HCT116 (cell line): ENCODE results near the gene DIPK1B. TPM values are rescaled to one million over a fixed set of nuclear protein-coding genes. Genes with fewer than 3 reads are reported as not detected.
"Not testable (repeated sequence)": the region's sequence is repeated elsewhere in the genome, so short reads cannot be mapped to it uniquely, and the experiment has no call there.

Source experiments
- ATAC-seq: fragments of 200-7000 bp; cut with Tn5 transposase; 2 replicates; pipeline ENCODE4 v1.9.1; 2020; ENCODE audit warnings: mild to moderate bottlenecking, moderate library complexity
- BruUV-seq: library from RNA; stranded (reverse); fragments of 400-500 nt; replicated peaks from 2 replicates; lab custom pipeline; 2021; lab: Mats Ljungman, UMichigan
- CTCF ChIA-PET: fragments of 300-600 bp; sonication (Branson Sonifier 250); formaldehyde crosslinking; loops from one replicate; lab custom pipeline; 2021; ENCODE audit warnings: antibody characterized with exemption; lab: Charles Lee
- POLR2A ChIA-PET: fragments of 300-600, 350-600 bp; sonication (Branson Sonifier 250); formaldehyde crosslinking; loops from one replicate; lab custom pipeline; 2021; ENCODE audit warnings: antibody characterized with exemption; lab: Charles Lee
- RAD21 ChIA-PET, 2 experiments: fragments of 300-600 bp; sonication (Branson Sonifier 250); formaldehyde crosslinking; loops; one replicate each; lab custom pipeline; 2023; ENCODE audit warnings: low total read pairs in 2 of 2; ENCODE audit not compliant: uncharacterized antibody in 2 of 2, unreplicated experiment in 2 of 2, low non-redundant PET in 1 of 2; lab: Charles Lee
- DNase-seq: peaks from one replicate; pipeline ENCODE4 v3.0.0-alpha.2; 2010; ENCODE audit warnings: low read depth, low spot score
- H2AFZ ChIP-seq: fragments of 200-600 bp; shearing (Covaris generic), sonication (generic); 2 replicates; pipeline ENCODE4 v1.6.1; 2017; ENCODE audit warnings: low read depth, mixed run types, mixed read lengths, antibody characterized with exemption, low read length; ENCODE audit not compliant: poor library complexity, severe bottlenecking
- H3K27ac ChIP-seq: 2 replicates; pipeline ENCODE4 v1.5.1; 2012; ENCODE audit warnings: low read depth, low read length
- H3K27me3 ChIP-seq: fragments of 200-600 bp; sonication (generic); 2 replicates; pipeline ENCODE4 v1.6.1; 2016; ENCODE audit warnings: mixed run types, low read length, mixed read lengths; ENCODE audit not compliant: insufficient read depth
- H3K36me3 ChIP-seq, 2 experiments: fragments of 200-500 bp in 1 of 2; fragments of 200-600 bp in 1 of 2; sonication (Bioruptor generic) in 1 of 2; sonication (generic) in 1 of 2; 2 replicates each; pipeline versions ENCODE4 v1.5.1 to v1.6.1; 2014 to 2016; ENCODE audit warnings: low read length in 2 of 2, inconsistent platforms in 1 of 2, mixed read lengths in 1 of 2, mixed run types in 1 of 2; ENCODE audit not compliant: insufficient read depth in 2 of 2, control insufficient read depth in 1 of 2
- H3K4me1 ChIP-seq, 2 experiments: fragments of 200-600 bp in 1 of 2; sonication (generic) in 1 of 2; 2 replicates each; pipeline versions ENCODE4 v1.5.1 to v1.6.1; 2012 to 2017; ENCODE audit warnings: low read length in 2 of 2, inconsistent platforms in 1 of 2, mild to moderate bottlenecking in 1 of 2, mixed read lengths in 1 of 2, mixed run types in 1 of 2, moderate library complexity in 1 of 2; ENCODE audit not compliant: insufficient read depth in 2 of 2, control insufficient read depth in 1 of 2
- H3K4me2 ChIP-seq: fragments of 200-600 bp; sonication (generic); 2 replicates; pipeline ENCODE4 v1.6.1; 2017; ENCODE audit warnings: mixed run types, low read length, mixed read lengths
- H3K4me3 ChIP-seq, 2 experiments: fragments of 200-600 bp in 1 of 2; sonication (generic) in 1 of 2; replicated peaks in 1 of 2; 2 replicates each; pipeline ENCODE4 v1.5.1; 2011 to 2016; ENCODE audit warnings: low read length in 2 of 2, control low read depth in 1 of 2, low read depth in 1 of 2, mild to moderate bottlenecking in 1 of 2, mixed read lengths in 1 of 2, mixed run types in 1 of 2
- H3K79me2 ChIP-seq: fragments of 200-600 bp; sonication (generic); 2 replicates; pipeline ENCODE4 v1.6.1; 2017; ENCODE audit warnings: mild to moderate bottlenecking, mixed run types, low read length, moderate library complexity, mixed read lengths; ENCODE audit not compliant: insufficient read depth
- H3K9ac ChIP-seq: fragments of 200-600 bp; sonication (generic); 2 replicates; pipeline ENCODE4 v1.6.1; 2016; ENCODE audit warnings: low read length, mixed read lengths
- H3K9me2 ChIP-seq: fragments of 200-600 bp; sonication (generic), shearing (Covaris generic); 2 replicates; pipeline ENCODE4 v1.6.1; 2017; ENCODE audit warnings: mixed run types, mild to moderate bottlenecking, moderate library complexity; ENCODE audit not compliant: insufficient read depth
- H3K9me3 ChIP-seq, 2 experiments: fragments of 200-500 bp in 1 of 2; fragments of 200-600 bp in 1 of 2; sonication (Bioruptor generic) in 1 of 2; sonication (generic) in 1 of 2; 2 replicates each; pipeline ENCODE4 v1.6.1; 2014 to 2017; ENCODE audit warnings: low read length in 2 of 2, mixed read lengths in 2 of 2, inconsistent platforms in 1 of 2, low read depth in 1 of 2, mild to moderate bottlenecking in 1 of 2, mixed run types in 1 of 2, moderate library complexity in 1 of 2; ENCODE audit not compliant: control insufficient read depth in 1 of 2, insufficient read depth in 1 of 2
- H4K20me1 ChIP-seq: fragments of 200-600 bp; sonication (generic), shearing (Covaris generic); 2 replicates; pipeline ENCODE4 v1.6.1; 2017; ENCODE audit warnings: mixed run types, mild to moderate bottlenecking, moderate library complexity; ENCODE audit not compliant: insufficient read depth
- CBX3 ChIP-seq: IDR thresholded peaks from 2 replicates; pipeline ENCODE4 v1.6.1; 2012; ENCODE audit warnings: low read depth
- EZH2phosphoT487 ChIP-seq: fragments of 200-600 bp; IDR thresholded peaks from 2 replicates; pipeline ENCODE4 v1.6.1; 2018; ENCODE audit warnings: antibody characterized with exemption, borderline replicate concordance
- FOSL1 ChIP-seq: IDR thresholded peaks from 2 replicates; pipeline ENCODE4 v1.6.1; 2012; ENCODE audit warnings: low read depth
- JUND ChIP-seq: IDR thresholded peaks from 2 replicates; pipeline ENCODE4 v1.6.1; 2012
- RAD21 ChIP-seq: IDR thresholded peaks from 2 replicates; pipeline ENCODE4 v1.6.1; 2012; ENCODE audit warnings: low read depth, mild to moderate bottlenecking
- REST ChIP-seq: IDR thresholded peaks from 2 replicates; pipeline ENCODE4 v1.6.1; 2012; ENCODE audit warnings: low read depth
- SIN3A ChIP-seq: IDR thresholded peaks from 2 replicates; pipeline ENCODE4 v1.6.1; 2012; ENCODE audit warnings: low read depth
- SP1 ChIP-seq: IDR thresholded peaks from 2 replicates; pipeline ENCODE4 v1.6.1; 2012; ENCODE audit warnings: low read depth
- YY1 ChIP-seq: IDR thresholded peaks from 2 replicates; pipeline ENCODE4 v1.6.1; 2011; ENCODE audit warnings: low read length, low read depth, moderate library complexity, mild to moderate bottlenecking; ENCODE audit not compliant: insufficient replicate concordance; ENCODE audit errors: extremely low read depth
- ZNF274 ChIP-seq: fragments of 200-500 bp; sonication (Bioruptor generic); IDR thresholded peaks from 2 replicates; pipeline ENCODE4 v1.6.1; 2014; ENCODE audit warnings: mild to moderate bottlenecking, low read depth, low read length, inconsistent platforms
- intact Hi-C: fragments of 100-400 bp; cut with micrococcal nuclease; formaldehyde crosslinking; loops from 2 replicates; pipeline ENCODE4 v1.10.0; 2022
- total RNA-seq: library from RNA; stranded (reverse); gene quantifications from one replicate; pipeline ENCODE4 v1.2.1, GENCODE V29; 2021; ENCODE audit not compliant: unreplicated experiment
- TF ChIP-seq, protein P1 (sequence below), 3 experiments: fragments of 200-600 bp in 1 of 3; sonication (generic) in 1 of 3; IDR thresholded peaks in 2 of 3; conservative IDR thresholded peaks in 1 of 3; 2 replicates each; pipeline ENCODE4 v1.5.1; 2012 to 2017; ENCODE audit warnings: low read depth in 2 of 3, low read length in 2 of 3, antibody characterized with exemption in 1 of 3, borderline replicate concordance in 1 of 3, control low read depth in 1 of 3, mild to moderate bottlenecking in 1 of 3, mixed read lengths in 1 of 3, mixed run types in 1 of 3, moderate library complexity in 1 of 3; ENCODE audit not compliant: insufficient read depth in 1 of 3

DIPK1B gene
- total RNA-seq, 1 experiment from 2014 or later, result 15.6 TPM

DNA sequence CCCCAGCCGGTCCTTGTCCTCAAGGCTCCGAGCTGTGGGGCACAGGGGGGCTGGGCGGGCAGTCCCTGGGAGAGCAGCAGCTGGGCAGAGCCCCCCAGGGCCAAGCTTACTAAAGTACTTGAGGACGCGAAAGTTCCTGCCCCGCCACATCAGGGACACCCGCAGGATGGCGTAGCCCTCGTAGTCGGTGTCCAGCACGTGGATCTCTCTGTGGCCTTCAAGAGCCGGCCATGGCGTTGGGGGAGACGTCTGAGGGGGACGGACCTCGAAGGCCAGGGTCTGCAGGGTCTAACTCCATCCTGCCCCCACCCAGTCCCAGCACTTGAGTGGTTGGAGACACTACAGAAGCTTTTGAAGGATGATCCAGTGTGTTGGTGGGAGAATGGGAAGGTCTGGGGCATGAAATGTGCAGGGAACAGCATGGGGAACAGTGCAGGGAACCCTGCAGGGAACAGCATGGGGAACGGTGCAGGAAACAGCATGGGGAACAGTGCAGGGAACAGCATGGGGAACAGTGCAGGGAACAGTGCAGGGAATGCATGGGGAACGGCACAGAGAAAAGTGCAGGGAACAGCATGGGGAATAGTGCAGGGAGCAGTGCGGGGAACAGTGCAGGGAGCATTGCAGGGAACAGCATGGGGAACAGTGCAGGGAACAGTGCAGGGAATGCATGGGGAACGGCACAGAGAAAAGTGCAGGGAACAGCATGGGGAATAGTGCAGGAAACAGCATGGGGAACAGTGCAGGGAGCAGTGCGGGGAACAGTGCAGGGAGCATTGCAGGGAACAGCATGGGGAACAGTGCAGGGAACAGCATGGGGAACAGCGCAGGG lies 43.1 kb downstream of the DIPK1B start:
- RAD21 ChIA-PET, H3K9ac ChIP-seq, H3K27me3 ChIP-seq, H3K4me1 ChIP-seq, BruUV-seq, intact Hi-C loops, ATAC-seq, H3K4me2 ChIP-seq, H2AFZ ChIP-seq, H4K20me1 ChIP-seq, H3K9me2 ChIP-seq, DNase-seq, H3K36me3 ChIP-seq, H3K27ac ChIP-seq, H3K4me3 ChIP-seq, POLR2A ChIA-PET, H3K79me2 ChIP-seq: not testable (repeated sequence)
- peaks cover 4 to 22% of the 10 kb centered on the region in 2 experiments; a peak in 3 of 4 replicates for H3K9me3 ChIP-seq
- CTCF ChIA-PET, result interaction anchor here (1.4 kb wide), 1 partner anchor 62 kb away, joined by 4 read pairs; no protein-coding TSS in a partner anchor
- TF ChIP-seq CBX3, result peak; percentile 68; the same call in 1 of the 2 replicates

DNA sequence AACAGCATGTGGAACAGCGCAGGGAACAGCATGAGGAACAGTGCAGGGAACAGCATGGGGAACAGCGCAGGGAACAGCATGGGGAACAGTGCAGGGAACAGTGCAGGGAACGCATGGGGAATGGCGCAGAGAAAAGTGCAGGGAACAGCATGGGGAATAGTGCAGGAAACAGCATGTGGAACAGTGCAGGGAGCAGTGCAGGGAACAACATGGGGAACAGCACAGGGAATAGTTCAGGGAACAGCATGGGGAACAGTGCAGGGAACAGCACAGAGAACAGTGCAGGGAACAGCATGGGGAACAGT lies 43.7 kb downstream of the DIPK1B start:
- intact Hi-C loops, result no loop called here
- Histone ChIP-seq H3K4me3 (no peak overlapping the region), H4K20me1 (no peaks in the 10 kb centered on the region), H3K27me3 (no peaks in the 10 kb centered on the region), H3K36me3 (no peaks in the 10 kb centered on the region), H3K4me1 (peaks cover 3 to 7% of the 10 kb centered on the region in 2 experiments; a peak in 3 of 4 replicates), H3K27ac (no peak overlapping the region), H2AFZ (no peak overlapping the region), H3K79me2 (no peaks in the 10 kb centered on the region), H3K9me2 (no peaks in the 10 kb centered on the region), H3K9ac (no peak overlapping the region), H3K4me2 (no peak overlapping the region), H3K9me3 (peaks cover 4 to 22% of the 10 kb centered on the region in 2 experiments; a peak in 3 of 4 replicates)
- RAD21 ChIA-PET, result no interaction called here
- CTCF ChIA-PET, result no interaction called here
- no TSS peak for BruUV-seq
- ATAC-seq (no peak), DNase-seq (no peak)
- TF ChIP-seq RAD21, result no peak
- TF ChIP-seq FOSL1, result no peak
- no peak for TF ChIP-seq SIN3A
- no peak for TF ChIP-seq REST
- TF ChIP-seq ZNF274, result no peak
- no peak for TF ChIP-seq EZH2phosphoT487
- TF ChIP-seq, protein P1, sequence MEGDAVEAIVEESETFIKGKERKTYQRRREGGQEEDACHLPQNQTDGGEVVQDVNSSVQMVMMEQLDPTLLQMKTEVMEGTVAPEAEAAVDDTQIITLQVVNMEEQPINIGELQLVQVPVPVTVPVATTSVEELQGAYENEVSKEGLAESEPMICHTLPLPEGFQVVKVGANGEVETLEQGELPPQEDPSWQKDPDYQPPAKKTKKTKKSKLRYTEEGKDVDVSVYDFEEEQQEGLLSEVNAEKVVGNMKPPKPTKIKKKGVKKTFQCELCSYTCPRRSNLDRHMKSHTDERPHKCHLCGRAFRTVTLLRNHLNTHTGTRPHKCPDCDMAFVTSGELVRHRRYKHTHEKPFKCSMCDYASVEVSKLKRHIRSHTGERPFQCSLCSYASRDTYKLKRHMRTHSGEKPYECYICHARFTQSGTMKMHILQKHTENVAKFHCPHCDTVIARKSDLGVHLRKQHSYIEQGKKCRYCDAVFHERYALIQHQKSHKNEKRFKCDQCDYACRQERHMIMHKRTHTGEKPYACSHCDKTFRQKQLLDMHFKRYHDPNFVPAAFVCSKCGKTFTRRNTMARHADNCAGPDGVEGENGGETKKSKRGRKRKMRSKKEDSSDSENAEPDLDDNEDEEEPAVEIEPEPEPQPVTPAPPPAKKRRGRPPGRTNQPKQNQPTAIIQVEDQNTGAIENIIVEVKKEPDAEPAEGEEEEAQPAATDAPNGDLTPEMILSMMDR (IDR thresholded peaks at IDR 0.05 in 2 of 3, conservative IDR thresholded peaks at IDR 0.05 in 1 of 3; ENCODE audit: borderline replicate concordance in 1 of 3, insufficient read depth in 1 of 3, low read depth in 2 of 3, low read length in 2 of 3), result no peak
- no peak for TF ChIP-seq YY1
- no peak for TF ChIP-seq SP1
- TF ChIP-seq JUND, result no peak
- POLR2A ChIA-PET, result no interaction called here
